Smooth muscle cell (in vitro differentiated cells): ENCODE results near the gene GRID1. TPM values are rescaled to one million over a fixed set of nuclear protein-coding genes. Genes with fewer than 3 reads are reported as not detected.

Experiments
- DNase-seq: peaks from one replicate; lab custom pipeline; 2025; ENCODE audit not compliant: unreplicated experiment; lab: John Stamatoyannopoulos, UW
- H2AFZ ChIP-seq: fragments of 200-600 bp; sonication (generic); 2 replicates; pipeline ENCODE4 v1.6.0; 2016; ENCODE audit warnings: antibody characterized with exemption, low read depth, mild to moderate bottlenecking
- H3F3A ChIP-seq: fragments of 200-600 bp; sonication (generic); 2 replicates; pipeline ENCODE4 v1.6.0; 2017; ENCODE audit warnings: antibody characterized with exemption, low read depth
- H3K27ac ChIP-seq: fragments of 200-600 bp; sonication (generic); 2 replicates; pipeline ENCODE4 v1.5.1; 2016; ENCODE audit warnings: low read depth, mild to moderate bottlenecking
- H3K27me3 ChIP-seq: fragments of 200-600 bp; sonication (generic); 2 replicates; pipeline ENCODE4 v1.6.1; 2016; ENCODE audit warnings: low read depth, mild to moderate bottlenecking
- H3K36me3 ChIP-seq: fragments of 200-600 bp; sonication (generic); 2 replicates; pipeline ENCODE4 v1.5.1; 2016; ENCODE audit warnings: low read depth
- H3K4me1 ChIP-seq: fragments of 200-600 bp; sonication (generic); 2 replicates; pipeline ENCODE4 v1.5.1; 2016; ENCODE audit warnings: low read depth
- H3K4me2 ChIP-seq: fragments of 200-600 bp; sonication (generic); 2 replicates; pipeline ENCODE4 v1.6.0; 2016; ENCODE audit warnings: mild to moderate bottlenecking
- H3K4me3 ChIP-seq: fragments of 200-600 bp; sonication (generic); 2 replicates; pipeline ENCODE4 v1.5.1; 2016; ENCODE audit warnings: mild to moderate bottlenecking
- H3K79me2 ChIP-seq: fragments of 200-600 bp; sonication (generic); 2 replicates; pipeline ENCODE4 v1.6.0; 2016; ENCODE audit warnings: low read depth, mild to moderate bottlenecking
- H3K9ac ChIP-seq: fragments of 200-600 bp; sonication (generic); 2 replicates; pipeline ENCODE4 v1.6.0; 2016; ENCODE audit warnings: low read depth
- H3K9me3 ChIP-seq: fragments of 200-600 bp; sonication (generic); replicated peaks from 2 replicates; pipeline ENCODE4 v1.5.1; 2016; ENCODE audit warnings: low read depth
- H4K20me1 ChIP-seq: fragments of 200-600 bp; sonication (generic); 2 replicates; pipeline ENCODE4 v1.6.0; 2016; ENCODE audit warnings: low read depth
- WGBS: methylation state at CpG from one replicate; pipeline ENCODE4 v1.1.7; 2016; ENCODE audit warnings: low lambda C conversion rate; 5-methylcytosine and 5-hydroxymethylcytosine counted together
- polyA plus RNA-seq: library from polyadenylated mRNA; unstranded; fragments of >200 nt; fragmentation: Nextera tagmentation; extraction: Ambion mirVana; gene quantifications from 2 replicates; pipeline ENCODE4 v1.2.1, GENCODE V29; 2016
- total RNA-seq: library from RNA; depleted of rRNA; stranded (reverse); fragments of >200 nt; gene quantifications from 2 replicates; pipeline ENCODE4 v1.2.3, GENCODE V29; 2014
- TF ChIP-seq, protein P1 (sequence below): fragments of 200-600 bp; sonication (generic); IDR thresholded peaks from 2 replicates; pipeline ENCODE4 v1.5.1; 2017; ENCODE audit warnings: borderline replicate concordance, mild to moderate bottlenecking, antibody characterized with exemption; ENCODE audit not compliant: insufficient read depth, poor library complexity, severe bottlenecking

Gene GRID1
- total and polyA plus RNA-seq, 2 experiments from 2014 or later: 4.4 to 7.4 TPM

DNA sequence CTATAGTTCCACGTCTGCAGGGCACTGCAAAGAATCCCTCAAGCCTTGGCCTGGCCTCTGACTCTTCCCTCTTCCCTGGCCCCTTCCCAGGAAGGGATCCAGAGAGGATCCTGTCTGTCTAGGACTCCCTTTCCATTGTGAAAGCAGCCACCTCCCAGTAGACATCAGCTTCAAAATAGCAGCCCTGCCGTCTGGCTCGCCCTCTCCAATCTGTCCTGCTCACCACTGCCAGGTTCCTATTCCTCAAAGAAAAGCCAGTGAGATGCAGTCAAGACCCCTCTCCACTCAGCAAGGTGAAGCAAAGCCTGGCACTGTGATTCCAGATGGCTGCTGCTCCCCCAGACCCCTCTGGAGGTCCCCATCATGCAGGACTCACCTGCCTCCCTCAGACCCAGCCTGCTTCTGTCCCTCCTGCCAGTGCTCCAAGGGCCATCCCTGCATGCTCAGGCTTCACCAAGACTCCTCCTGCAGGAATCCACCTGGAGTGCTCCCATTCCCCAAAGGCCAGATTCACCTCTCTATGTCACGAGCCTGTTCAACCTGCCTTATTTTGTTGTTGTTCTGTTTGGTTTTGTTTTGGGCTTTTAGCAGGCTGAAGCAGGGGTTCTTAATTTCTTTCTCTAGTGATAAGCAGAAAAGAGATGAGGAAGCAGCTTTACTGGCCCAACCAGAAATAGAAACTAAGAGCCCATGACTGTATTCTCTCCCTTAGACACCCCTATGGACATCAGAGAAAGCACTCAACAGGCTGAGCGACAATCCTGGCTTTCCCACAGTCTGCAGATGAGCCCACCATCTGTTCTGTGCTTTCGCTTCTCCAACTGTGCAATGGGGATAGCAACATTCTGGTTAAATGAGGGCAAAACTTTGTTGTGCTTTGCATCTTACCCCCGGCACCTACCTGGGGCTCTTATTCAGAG lies 305.1 kb downstream of the GRID1 start:
- TF ChIP-seq, protein P1, sequence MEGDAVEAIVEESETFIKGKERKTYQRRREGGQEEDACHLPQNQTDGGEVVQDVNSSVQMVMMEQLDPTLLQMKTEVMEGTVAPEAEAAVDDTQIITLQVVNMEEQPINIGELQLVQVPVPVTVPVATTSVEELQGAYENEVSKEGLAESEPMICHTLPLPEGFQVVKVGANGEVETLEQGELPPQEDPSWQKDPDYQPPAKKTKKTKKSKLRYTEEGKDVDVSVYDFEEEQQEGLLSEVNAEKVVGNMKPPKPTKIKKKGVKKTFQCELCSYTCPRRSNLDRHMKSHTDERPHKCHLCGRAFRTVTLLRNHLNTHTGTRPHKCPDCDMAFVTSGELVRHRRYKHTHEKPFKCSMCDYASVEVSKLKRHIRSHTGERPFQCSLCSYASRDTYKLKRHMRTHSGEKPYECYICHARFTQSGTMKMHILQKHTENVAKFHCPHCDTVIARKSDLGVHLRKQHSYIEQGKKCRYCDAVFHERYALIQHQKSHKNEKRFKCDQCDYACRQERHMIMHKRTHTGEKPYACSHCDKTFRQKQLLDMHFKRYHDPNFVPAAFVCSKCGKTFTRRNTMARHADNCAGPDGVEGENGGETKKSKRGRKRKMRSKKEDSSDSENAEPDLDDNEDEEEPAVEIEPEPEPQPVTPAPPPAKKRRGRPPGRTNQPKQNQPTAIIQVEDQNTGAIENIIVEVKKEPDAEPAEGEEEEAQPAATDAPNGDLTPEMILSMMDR: no peak
- peaks cover 9% of the 10 kb centered on the region for H3K4me1 ChIP-seq
- no peaks in the 10 kb centered on the region for H3K36me3 ChIP-seq
- H3K79me2 ChIP-seq: no peaks in the 10 kb centered on the region
- no peak overlapping the region for H3K4me2 ChIP-seq
- H3K9me3 ChIP-seq: no peaks in the 10 kb centered on the region
- DNase-seq: no peak
- no peak overlapping the region for H2AFZ ChIP-seq
- no peak overlapping the region for H3K4me3 ChIP-seq
- no peaks in the 10 kb centered on the region for H3F3A ChIP-seq
- no peak overlapping the region for H3K9ac ChIP-seq
- H3K27me3 ChIP-seq: no peaks in the 10 kb centered on the region
- WGBS: 82% methylated on average over 7 of the region's 7 CpGs
- H3K27ac ChIP-seq: no peak overlapping the region
- no peaks in the 10 kb centered on the region for H4K20me1 ChIP-seq

DNA sequence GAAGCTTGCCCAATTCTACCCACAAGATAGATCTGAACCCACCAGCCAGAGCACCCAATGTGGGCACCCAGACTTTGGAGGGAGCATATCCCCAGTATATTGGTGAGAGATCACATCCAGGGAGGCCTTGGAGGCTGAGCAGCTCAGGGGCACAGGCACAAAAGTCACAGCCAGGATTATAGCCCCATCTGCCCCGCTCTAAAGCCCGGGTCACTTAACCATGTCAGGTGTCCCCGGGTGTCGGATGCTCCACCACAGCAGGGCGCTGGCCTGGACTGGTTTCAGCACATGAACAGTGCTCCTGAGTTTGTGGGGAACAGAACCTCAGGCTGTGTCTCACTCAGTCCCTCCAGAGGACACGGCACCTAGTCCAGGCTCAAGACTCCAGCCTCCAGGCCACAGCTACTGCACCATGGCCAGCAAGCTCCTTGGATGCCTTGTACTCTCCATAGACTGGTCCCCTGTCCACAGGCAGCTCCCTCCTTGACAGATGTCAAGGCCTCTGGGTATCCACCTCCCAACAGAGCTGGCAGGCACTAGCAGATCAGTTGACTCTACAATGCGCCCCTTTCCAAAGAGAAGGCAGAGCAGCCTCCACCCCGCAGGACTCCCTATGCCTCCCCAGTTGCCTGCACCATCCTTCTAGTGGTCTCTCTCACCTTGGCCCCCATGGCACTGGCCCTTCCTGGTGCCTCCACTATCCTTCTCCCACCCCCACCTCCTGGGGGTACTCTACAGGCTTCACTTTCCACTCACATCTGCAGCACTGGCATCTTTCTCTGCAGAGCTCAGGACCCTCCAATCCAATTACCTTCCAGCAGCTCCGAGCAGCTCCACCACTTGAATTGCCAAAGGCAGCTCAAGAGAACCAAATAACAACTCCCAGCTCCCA lies 306.0 kb downstream of the GRID1 start:
- TF ChIP-seq, protein P1: no peak
- Histone ChIP-seq H3K9ac (no peak overlapping the region), H3K4me3 (no peak overlapping the region), H4K20me1 (no peaks in the 10 kb centered on the region), H3K9me3 (no peaks in the 10 kb centered on the region), H3K4me1 (peaks cover 3% of the 10 kb centered on the region), H2AFZ (no peak overlapping the region), H3K27ac (no peak overlapping the region), H3K79me2 (no peaks in the 10 kb centered on the region), H3K36me3 (no peaks in the 10 kb centered on the region), H3K4me2 (no peak overlapping the region), H3F3A (no peaks in the 10 kb centered on the region), H3K27me3 (no peaks in the 10 kb centered on the region)
- DNase-seq: no peak
- WGBS: 98% methylated on average over 8 of the region's 9 CpGs

DNA sequence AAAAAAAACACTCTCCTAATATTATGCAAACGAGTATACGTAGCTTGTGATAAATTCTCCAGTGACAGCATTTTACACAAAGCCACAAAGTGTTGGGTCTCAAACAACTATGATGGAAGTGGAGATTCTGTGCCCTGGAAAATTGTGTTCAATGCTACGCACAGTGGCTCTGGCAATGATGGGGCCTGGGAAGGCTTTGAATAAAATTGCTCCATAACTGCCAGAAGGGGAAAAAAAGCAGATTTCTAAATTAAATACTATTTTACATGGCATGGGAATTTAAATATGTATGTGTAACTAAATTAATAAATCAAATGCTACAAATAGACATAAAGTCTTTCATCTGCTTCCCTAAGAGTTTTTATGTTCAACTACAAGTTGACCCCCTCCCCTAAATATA lies 306.7 kb downstream of the GRID1 start:
- Histone ChIP-seq H3K4me2 (no peak overlapping the region), H3K27me3 (no peaks in the 10 kb centered on the region), H3K27ac (no peak overlapping the region), H3F3A (no peaks in the 10 kb centered on the region), H4K20me1 (no peaks in the 10 kb centered on the region), H3K36me3 (no peaks in the 10 kb centered on the region), H3K4me3 (no peak overlapping the region), H3K9me3 (no peaks in the 10 kb centered on the region), H3K9ac (no peak overlapping the region), H2AFZ (no peak overlapping the region), H3K79me2 (no peaks in the 10 kb centered on the region), H3K4me1 (no peaks in the 10 kb centered on the region)
- DNase-seq: no peak
- TF ChIP-seq, protein P1: no peak
- 91% methylated on average over 3 of the region's 3 CpGs for WGBS
